Endothelial cell of umbilical vein (primary cell): Measurements from ENCODE around the gene DHDDS.

ENCODE experiments used
- CTCF ChIP-seq, 2 donors: IDR thresholded peaks; 1 replicate in 1 of 2; 2 replicates in 1 of 2; pipeline ENCODE4 v1.5.1; 2011; ENCODE audit warnings: low read length in 2 of 2, mild to moderate bottlenecking in 2 of 2, moderate library complexity in 2 of 2, control low read depth in 1 of 2, inconsistent platforms in 1 of 2, low read depth in 1 of 2; ENCODE audit not compliant: insufficient read depth in 1 of 2; ENCODE audit errors: extremely low read depth in 1 of 2
- EZH2 ChIP-seq: IDR thresholded peaks from 2 replicates; pipeline ENCODE4 v1.6.1; 2012; ENCODE audit warnings: borderline replicate concordance, low read depth, mild to moderate bottlenecking, moderate library complexity, low read length, inconsistent platforms; ENCODE audit not compliant: severe bottlenecking
- GATA2 ChIP-seq: IDR thresholded peaks from 2 replicates; pipeline ENCODE4 v1.7.0; 2011; ENCODE audit warnings: low read depth, mild to moderate bottlenecking, moderate library complexity, mixed read lengths, low read length; ENCODE audit not compliant: insufficient read length, insufficient read depth
- JUN ChIP-seq: IDR thresholded peaks from 2 replicates; pipeline ENCODE4 v1.6.1; 2011; ENCODE audit warnings: borderline replicate concordance, low read depth; ENCODE audit not compliant: insufficient read length, insufficient read depth
- MAX ChIP-seq: IDR thresholded peaks from 2 replicates; pipeline ENCODE4 v1.6.1; 2011; ENCODE audit not compliant: insufficient read depth, insufficient read length
- POLR2A ChIP-seq: IDR thresholded peaks from 2 replicates; pipeline ENCODE4 v1.6.1; 2012; ENCODE audit warnings: low read depth, mild to moderate bottlenecking, control low read depth, low read length

- TF ChIP-seq POLR2A (no peak), CTCF (IDR thresholded peaks at IDR 0.05; ENCODE audit: extremely low read depth in 1 of 2, insufficient read depth in 1 of 2, low read depth in 1 of 2, low read length in 2 of 2) (no peak), MAX (no peak), GATA2 (no peak), EZH2 (no peak), JUN (no peak)
Measured at GRCh38 chr1:26498894-26499293, 66.8 kb downstream of the DHDDS start.
